Limb (tissue), 2 donors: Measurements from ENCODE around the gene NUDT1.
A peak's percentile ranks its signal among the peaks of the same experiment; 100 is the strongest.
"Not testable (repeated sequence)": the region's sequence is repeated elsewhere in the genome, so short reads cannot be mapped to it uniquely, and the experiment has no call there.

Source experiments
- DNase-seq, 2 donors: peaks; one replicate each; pipeline ENCODE4 v3.0.0-alpha.2; 2016; ENCODE audit errors: extremely low spot score in 2 of 2

Gene NUDT1

DNA sequence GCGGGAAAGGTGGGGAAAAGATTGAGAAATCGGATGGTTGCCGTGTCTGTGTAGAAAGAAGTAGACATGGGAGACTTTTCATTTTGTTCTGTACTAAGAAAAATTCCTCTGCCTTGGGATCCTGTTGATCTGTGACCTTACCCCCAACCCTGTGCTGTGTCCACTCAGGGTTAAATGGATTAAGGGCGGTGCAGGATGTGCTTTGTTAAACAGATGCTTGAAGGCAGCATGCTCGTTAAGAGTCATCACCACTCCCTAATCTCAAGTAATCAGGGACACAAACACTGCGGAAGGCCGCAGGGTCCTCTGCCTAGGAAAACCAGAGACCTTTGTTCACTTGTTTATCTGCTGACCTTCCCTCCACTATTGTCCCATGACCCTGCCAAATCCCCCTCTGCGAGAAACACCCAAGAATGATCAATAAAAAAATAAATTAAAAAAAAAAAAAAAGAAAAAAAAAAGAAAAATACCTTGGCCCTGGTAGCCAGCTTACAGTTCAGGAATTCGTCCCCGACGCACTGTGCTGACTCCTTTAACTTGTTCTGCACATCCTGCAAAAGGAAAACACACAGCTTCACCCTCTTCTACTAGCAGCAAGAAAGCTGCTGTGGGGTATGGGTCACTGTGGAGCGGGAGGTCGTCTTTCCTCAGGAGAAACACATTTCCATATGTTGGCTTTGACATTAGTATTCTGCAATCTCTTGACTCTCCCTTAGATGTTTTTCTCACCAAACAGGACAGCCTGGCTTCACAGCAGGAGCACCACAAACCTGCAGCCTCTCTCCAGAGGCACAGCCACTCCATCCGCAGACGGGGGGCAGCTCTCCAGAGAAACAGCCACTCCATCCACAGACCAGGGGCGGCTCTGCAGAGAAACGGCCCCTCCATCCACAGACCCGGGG lies 27.3 kb downstream of the NUDT1 start:
- not testable (repeated sequence) for DNase-seq

DNA sequence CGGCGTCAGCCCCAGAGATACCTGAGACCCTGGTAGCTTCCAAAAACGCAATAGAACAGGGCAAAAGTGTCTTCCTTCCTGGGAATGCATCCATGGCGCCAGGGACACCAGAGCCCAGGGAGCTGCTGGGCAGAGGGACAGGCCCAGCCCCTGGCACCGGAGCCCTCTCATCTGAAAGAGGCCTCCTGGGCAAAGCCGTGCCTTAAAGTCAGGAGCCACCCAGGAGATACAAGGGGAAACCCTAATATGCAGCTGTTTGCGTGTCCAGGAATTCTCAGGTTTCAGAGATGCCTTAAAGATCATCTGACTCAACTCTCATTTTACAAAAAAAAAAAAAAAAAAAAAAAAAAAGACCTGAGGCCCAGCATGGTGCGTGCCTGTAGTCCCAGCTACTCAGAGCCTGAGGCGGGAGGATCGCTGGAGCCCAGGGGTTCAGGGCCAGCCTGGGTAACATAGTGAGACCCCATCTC lies 28.0 kb downstream of the NUDT1 start:
- no peak for DNase-seq

DNA sequence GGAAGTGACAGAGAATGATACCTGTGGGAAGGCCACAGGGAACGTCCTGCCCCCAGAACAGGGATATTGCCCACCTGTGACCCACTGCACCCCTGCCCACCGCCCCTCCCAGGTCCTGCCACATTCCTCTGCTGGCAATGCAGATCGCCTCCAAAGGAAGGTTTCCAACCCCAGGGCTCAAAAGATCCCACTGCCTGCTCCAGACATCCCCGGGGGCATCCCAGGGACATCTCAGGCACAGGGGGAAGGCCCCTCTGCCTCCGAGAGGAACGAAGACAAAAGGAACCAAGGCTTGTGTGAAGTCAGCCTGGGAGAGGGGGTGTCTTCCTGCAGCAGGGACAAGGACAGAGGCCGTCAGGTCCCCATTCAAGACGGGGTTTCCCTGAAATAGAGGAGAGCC lies 28.5 kb downstream of the NUDT1 start:
- DNase-seq = no peak

DNA sequence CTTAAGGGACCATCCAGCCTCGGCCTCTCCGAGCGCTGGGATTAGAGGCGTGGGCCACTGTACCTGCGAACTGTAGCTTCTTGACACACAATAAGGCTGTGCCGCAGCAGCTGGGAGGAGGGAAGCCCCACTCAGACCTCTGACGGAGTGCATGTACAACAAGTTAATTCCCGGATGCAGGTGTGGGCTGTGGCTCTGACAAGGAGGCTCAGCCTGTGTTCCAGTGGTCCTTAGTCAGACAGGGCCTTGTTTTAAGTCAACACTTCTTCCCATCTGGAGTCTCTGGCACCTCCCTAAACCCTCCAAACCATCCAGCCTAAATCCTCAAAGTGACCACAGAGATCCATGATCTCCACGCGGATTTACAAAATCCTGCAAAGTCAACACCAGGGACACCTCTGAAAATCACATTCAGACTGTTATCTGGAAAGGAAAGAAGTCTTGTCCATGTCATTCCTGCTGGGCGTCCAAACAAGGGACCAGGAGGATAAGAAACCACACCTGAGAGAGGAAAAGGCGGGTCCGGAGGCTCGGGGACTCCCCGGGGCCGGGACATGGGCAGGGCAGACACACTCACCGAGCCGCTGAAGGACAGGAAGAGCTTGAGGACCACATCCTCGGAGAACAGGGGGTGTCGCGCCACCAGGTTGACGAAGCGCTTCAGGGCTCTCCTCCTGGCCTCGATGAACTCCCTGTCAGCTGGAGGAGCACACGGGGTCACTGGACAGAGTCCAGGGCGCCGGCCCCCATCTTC lies 29.4 kb downstream of the NUDT1 start:
- DNase-seq = no peak

DNA sequence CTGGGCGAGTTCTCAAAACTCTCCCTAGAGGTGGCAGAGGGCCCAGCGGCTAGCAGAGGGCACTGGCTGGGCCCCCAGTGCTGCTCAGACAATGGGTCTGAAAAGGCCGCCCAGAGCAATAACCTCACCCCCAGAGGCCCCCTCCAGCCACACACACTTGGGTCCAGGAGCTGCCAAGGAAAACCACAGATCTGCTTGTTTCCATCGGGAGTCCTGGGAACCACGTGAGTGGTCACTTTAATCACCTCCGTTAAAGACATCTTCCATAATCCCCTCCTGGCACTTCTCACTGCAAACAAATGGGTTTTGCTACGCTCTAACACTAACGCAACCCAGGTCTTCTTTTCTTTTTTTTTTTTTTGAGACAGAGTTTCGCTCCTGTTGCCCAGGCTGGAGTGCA lies 30.0 kb downstream of the NUDT1 start:
- no peak for DNase-seq

DNA sequence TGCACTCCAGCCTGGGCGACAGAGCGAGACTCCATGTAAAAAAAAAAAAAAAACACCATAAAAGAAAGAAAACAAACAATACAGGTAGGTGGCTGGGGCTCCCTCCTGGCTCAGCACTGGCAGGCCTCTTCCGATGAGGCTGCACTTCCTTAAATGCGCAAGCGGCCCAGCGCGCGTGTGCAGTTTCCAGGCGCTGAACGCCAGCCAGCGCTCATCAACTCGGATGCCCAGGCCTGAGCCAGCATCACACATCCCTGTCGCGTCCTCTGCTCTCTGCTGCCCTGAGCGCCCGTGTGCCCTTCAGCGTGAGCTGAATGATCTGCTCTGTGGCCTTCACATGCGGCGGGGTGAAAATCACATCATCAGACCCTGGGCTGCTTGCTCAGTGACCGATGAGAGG lies 31.8 kb downstream of the NUDT1 start:
- no peak for DNase-seq

DNA sequence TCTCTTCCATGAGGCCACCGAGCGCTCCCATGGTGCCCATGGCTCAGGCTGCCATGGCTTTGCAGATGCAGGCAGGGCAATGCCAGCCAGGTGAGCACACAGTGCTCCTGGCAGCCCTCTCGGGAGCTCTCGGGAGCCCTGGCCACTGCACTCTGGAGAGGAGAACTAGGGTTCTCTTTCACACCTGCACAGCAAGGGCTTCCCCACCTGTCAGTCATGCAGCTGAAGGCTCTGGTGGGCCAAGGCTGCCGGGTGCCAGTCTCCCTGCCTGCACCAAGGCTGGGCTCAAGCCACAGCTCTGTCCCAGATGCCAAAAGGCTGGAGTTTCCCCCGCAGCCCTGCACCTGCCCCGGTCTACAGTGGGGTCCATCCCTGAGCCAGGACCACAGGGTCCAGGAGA lies 32.6 kb downstream of the NUDT1 start:
- DNase-seq = no peak

DNA sequence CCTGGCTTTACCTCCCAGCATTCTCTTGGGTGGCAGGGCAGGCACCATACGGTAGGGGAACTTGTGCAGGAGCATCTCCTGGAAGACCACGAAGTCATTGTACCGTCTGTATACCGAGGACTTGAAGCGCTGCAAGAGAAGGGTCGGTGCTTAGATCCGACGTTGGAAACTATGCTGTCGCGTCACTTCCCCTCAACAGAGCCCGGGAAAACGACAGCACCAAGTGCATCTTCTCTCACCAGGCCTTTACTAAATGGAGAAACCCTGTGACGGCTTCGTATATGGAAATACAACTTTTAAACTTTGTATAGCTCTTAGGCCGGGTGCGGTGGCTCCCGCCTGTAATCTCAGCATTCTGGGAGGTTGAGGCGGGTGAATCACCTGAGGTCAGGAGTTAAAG lies 33.1 kb downstream of the NUDT1 start:
- DNase-seq = no peak

DNA sequence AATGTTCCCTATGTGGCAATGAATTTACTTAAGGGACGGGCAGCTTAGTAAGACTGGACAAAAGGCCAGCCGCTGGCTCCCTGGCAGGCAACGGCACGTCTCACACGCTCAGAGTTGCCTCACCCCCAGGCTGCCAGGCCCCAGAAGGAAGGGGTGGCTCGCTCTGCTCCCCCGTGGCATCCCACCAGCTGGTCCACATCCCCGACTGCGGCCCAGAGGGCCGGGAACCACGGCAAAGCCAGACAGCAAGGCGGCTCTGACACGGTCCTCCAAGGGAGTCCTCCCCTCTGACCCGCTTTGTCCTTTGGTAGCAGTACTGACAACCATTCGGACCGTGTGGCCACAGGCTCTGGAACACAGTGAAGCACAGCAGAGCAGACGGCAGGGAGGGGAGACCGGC lies 34.1 kb downstream of the NUDT1 start:
- no peak for DNase-seq

DNA sequence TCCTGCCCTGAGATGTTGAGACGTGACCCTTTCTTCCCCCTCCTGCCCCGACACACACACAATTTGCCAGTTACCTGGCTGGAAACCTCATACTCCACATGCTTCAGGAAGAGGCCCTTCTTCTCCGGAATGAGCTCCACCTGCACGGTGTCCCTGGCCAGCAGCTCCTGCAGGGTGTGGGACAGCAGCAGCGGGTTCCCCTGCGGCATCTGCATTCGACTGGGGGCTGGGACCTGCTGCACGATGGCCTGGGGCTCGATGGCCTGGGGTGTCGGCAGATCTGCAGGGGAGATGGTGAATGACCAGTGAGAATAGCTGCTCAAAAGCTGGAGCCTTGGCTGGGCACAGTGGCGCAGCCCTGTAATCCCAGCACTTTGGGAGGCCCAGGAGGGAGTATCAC lies 36.0 kb downstream of the NUDT1 start:
- DNase-seq = no peak

DNA sequence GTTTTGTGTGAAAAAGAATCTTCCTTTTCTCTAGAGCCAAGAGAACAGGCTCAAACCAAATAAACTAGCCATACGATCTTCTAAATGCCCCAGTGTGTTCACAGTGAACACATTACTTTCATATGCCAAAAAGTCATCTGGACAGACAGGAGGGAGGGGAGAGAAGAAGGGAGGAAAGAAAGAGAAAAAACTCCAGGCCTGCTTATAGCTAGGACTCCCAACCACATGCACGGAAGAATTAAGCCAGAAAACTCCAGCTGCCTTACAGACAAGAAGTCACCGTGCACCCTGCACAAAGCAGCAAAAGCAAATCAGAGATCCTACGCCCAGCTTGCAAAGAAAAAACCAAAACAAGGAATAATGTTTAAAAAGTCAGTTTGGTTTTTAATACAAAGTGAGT lies 37.9 kb downstream of the NUDT1 start:
- DNase-seq = peak in 1 of 2 donors; percentile 67

DNA sequence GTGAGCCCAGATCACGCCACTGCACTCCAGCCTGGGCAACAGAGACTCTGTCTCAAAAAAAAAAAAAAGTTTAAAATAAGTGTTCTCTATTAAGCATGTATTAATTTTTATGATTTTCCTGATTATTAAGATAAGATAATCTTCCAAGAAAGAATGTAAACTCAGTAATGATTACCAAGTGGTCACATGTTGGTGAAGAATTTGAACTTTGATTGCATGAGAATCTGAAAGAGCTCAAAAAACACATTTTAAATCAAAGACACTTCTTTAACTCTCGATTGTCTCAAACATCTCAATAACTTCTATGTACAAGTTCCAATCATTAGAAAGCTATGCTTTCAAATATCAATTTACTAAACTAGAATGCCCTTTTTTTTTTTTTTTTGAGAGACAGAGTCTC lies 38.4 kb downstream of the NUDT1 start:
- DNase-seq = no peak

DNA sequence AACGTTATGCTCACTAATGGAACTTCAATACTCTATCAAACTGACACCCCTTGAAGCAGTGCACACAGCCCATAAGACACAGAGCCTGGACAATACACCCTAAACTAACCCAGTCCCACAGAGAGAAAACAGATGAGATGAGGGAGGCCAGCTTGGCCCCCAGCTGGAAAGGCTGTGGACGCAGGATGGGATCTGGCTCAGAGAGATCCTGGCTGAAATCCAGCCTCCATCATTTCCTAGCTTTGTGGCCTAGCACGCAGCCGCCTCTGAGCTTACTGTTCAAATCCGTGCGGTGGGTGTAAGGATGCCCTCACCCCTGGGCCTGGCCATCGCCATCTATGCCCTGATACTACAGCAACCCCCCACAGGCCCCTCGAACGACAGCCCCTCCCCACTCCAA lies 39.5 kb downstream of the NUDT1 start:
- DNase-seq = peak in 1 of 2 donors; percentile 54

DNA sequence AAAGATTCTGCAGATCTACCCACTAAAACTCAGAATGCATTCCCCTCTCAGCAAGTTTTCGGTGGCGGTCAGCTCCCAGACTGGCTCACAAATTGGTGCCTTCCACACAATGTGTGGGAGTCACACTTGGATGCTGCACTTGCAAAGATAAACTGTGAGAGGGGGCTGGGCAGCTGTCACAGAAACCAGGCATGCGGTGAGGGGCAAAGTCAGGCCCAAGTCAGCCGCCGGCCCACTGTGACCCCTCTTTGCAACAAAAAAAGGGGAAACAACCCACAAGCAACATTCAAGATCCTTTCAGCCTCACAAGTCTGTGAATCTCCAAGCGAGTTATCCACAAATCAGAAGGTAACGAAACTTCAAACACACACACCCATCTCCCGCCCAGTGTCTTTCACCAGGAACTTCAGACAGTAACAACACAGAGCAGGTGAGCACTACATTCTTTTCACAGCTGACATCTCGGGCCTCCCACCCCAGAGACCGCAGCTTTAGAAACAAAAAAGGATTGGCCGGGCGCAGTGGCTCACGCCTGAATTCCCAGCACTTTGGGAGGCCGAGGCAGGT lies 40.2 kb downstream of the NUDT1 start:
- no peak for DNase-seq

DNA sequence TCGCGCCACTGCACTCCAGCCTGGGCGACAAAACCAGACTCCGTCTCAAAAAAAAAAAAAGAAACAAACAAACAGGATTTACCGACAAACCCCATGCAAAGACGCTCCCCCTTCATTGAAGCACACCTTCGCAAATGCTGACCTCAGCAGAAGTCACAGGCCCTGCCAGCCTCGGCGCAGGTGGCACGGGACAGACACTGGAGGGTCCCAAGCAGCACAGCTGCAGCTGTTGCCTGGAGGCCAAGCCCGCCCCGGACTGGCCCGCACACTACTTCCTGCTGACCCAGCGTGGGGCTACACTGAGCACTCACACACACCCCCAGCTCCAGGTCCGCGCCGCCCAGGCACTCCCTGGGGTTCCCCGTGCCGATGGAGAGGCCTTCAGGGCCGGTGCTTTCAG lies 41.0 kb downstream of the NUDT1 start:
- DNase-seq = no peak

DNA sequence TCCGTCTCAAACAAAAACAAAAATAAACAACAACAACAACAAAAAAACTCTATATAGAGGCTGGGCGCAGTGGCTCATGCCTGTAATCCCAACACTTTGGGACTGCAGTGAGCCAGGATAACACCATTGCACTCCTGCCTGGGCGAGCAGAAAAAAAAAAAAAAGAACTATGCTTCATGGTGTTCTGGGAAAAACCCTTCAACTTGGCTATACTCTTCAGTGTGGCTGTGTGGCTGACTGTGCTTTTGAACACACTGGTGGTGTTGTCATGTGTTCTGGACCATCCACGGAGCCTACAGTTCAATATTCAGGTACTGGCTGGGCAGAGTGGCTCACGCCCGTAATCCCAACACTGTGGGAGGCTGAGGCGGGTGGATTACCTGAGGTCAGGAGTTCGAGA lies 45.7 kb downstream of the NUDT1 start:
- no peak for DNase-seq

DNA sequence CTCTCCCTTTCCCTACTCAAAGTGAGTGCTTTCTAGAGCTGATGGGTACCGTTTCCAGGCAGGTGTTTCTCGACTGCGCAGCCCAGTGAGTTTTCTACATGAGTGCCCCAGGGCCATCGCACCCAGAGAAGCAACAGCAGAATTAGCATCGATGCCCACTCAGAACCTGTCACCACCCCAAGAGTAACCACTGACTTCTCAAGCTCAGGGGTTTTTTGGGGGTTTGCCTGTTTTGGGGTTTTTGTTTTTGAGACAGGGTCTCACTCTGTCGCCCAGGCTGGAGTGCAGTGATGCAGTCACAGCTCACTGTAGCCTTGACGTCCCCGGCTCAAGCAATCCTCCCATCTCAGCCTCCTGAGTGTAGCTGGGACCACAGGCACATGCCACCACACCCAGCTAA lies 46.5 kb downstream of the NUDT1 start:
- no peak for DNase-seq

DNA sequence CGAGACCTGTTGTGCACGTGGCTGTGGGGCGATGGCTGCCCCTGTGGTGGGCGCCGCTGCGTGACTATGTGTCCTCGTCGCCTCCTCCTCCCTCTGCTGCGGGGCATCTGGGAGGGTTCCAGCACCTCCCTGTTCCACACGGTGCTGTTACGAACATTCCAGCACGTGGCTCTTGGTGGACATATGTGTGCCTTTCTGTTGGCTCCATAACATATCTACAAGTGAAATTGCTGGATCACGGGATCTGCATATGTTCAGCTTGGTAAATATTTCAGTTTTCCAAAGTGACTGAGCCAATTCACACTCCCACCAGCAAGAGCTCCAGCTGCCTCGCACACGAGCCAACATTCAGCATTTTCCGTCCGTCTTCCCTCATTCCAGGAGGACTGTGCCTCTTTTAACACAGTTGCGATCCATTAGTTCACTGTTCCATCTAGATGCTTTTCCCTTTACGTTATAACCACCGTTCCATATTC lies 47.1 kb downstream of the NUDT1 start:
- peak in 1 of 2 donors; percentile 84 for DNase-seq

DNA sequence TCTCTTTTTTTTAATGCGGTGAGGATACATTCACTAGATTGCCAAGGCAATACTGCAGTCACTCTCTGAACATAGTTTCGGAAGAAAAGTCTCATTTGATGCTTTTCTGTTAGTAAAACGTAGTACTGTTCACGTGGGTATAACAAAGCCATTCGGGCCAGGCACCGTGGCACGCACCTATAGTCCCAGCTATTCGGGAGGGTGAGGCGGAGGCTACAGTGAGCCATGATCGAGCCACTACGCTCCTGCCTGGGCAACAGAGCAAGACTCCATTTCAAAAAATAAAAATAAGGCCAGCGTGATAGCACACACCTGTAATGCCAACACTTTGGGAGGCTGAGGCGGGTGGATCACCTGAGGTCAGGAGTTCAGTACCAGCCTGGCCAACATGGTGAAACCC lies 47.6 kb downstream of the NUDT1 start:
- DNase-seq = no peak

DNA sequence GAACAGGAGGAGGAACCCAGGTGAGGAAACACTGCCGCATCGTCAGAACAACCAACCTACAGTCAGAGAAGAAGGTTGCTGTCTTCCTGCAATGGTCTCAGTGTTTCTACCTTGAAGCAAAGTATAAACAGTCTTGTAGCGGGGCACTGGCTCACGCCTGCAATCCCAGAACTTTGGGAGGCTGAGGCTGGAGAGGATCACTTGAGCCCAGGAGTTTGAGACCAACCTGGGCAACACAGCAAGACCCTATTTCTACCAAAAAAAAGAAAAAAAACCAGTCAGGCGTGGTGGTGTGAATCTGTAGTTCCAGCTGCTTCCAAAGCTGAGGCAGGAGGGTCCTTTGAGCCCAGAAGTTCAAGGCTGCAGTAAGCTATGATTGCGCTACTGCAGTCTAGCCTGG lies 48.9 kb downstream of the NUDT1 start:
- no peak for DNase-seq

DNA sequence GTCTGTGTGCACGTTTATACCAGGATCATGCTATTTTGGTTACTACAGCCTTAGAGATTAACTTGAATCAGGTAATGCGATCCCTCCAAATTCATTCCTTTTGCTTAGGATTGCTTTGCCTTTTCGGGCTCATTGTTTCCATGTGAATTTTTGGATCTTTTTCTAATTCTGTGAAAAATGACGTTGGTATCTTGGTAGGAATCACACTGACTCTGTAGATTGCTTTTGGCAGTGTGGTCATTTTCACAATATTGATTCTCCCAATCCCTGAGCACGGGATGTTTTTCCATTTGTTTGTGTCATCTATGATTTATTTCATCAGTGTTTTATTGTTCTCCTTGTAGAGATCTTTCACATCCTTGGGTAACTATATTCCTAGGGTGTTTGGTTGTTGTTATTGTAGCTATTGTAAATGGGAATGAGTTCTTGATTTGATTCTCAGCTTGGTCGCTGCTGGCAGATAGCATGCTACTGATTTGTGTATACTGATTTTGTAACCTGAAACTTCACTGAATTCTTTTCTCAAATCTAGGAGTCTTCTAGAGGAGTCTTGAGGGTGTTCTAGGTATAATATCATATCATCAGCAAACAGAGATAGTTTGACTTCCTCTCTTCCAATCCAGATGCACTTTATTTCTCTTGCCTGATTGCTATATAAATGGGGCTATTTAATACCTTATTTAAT lies 54.1 kb downstream of the NUDT1 start:
- no peak for DNase-seq

DNA sequence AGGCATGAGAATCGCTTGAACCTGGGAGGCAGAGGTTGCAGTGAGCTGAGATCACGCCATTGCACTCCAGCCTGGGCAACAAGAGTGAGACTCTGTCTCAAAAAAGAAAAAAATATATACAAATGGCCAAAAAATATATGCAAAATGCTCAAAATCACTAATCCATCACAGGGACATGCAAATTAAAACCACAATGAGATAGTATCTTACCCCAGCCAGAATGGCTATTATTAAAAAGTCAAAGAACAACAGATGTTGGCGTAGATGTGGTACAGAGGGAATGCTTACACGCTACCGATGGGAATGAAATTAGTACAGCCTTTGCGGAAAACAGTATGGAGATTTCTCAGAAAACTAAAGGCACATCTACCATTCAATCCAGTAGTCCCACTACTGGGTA lies 54.8 kb downstream of the NUDT1 start:
- no peak for DNase-seq
